Astrocyte (in vitro differentiated cells and primary cell): Measurements from ENCODE around the gene IL36A. TPM values are rescaled to one million over a fixed set of nuclear protein-coding genes. Genes with fewer than 3 reads are reported as not detected.

Experiments used
- DNase-seq: peaks from one replicate; pipeline ENCODE4 v3.0.0-alpha.2; 2010; ENCODE audit warnings: low read depth
- FAIRE-seq: peaks from 2 replicates; lab custom pipeline; 2011; peaks lifted over from hg19 to GRCh38; lab: Jason Lieb, UNC
- H2AFZ ChIP-seq: 2 replicates; pipeline ENCODE4 v1.6.0; 2012; ENCODE audit warnings: low read depth, low read length, inconsistent platforms
- H3K27ac ChIP-seq: 2 replicates; pipeline ENCODE4 v1.5.1; 2011; ENCODE audit warnings: low read depth, low read length, inconsistent platforms
- H3K27me3 ChIP-seq: 2 replicates; pipeline ENCODE4 v1.6.0; 2011; ENCODE audit warnings: low read length, inconsistent platforms; ENCODE audit not compliant: insufficient read depth
- H3K36me3 ChIP-seq: 2 replicates; pipeline ENCODE4 v1.5.1; 2011; ENCODE audit warnings: low read length, inconsistent platforms; ENCODE audit not compliant: insufficient read depth
- H3K4me1 ChIP-seq: 2 replicates; pipeline ENCODE4 v1.5.1; 2011; ENCODE audit warnings: low read length, inconsistent platforms; ENCODE audit not compliant: insufficient read depth
- H3K4me2 ChIP-seq: 2 replicates; pipeline ENCODE4 v1.6.0; 2012; ENCODE audit warnings: low read length, inconsistent platforms
- H3K4me3 ChIP-seq: 2 replicates; pipeline ENCODE4 v1.5.1; 2011; ENCODE audit warnings: low read depth, mild to moderate bottlenecking, low read length, inconsistent platforms; ENCODE audit not compliant: insufficient read depth
- H3K79me2 ChIP-seq: 2 replicates; pipeline ENCODE4 v1.6.0; 2012; ENCODE audit warnings: mild to moderate bottlenecking, low read length, inconsistent platforms; ENCODE audit not compliant: insufficient read depth
- H3K9ac ChIP-seq: 2 replicates; pipeline ENCODE4 v1.6.0; 2012; ENCODE audit warnings: mild to moderate bottlenecking, low read length, inconsistent platforms
- H3K9me3 ChIP-seq: 2 replicates; pipeline ENCODE4 v1.5.1; 2012; ENCODE audit warnings: low read depth, mild to moderate bottlenecking, low read length, inconsistent platforms; ENCODE audit not compliant: insufficient read depth
- H4K20me1 ChIP-seq: 2 replicates; pipeline ENCODE4 v1.6.0; 2012; ENCODE audit warnings: low read length, inconsistent platforms; ENCODE audit not compliant: insufficient read depth
- H3K27ac Mint-ChIP-seq: one replicate; pipeline ENCODE4 v1.8.0; 2021; ENCODE audit warnings: mild to moderate bottlenecking, mixed read lengths; ENCODE audit not compliant: unreplicated experiment
- H3K27me3 Mint-ChIP-seq: one replicate; pipeline ENCODE4 v1.8.0; 2021; ENCODE audit warnings: low read depth, mixed read lengths; ENCODE audit not compliant: unreplicated experiment
- H3K36me3 Mint-ChIP-seq: one replicate; pipeline ENCODE4 v1.8.0; 2021; ENCODE audit warnings: low read depth, mixed read lengths; ENCODE audit not compliant: unreplicated experiment
- H3K4me1 Mint-ChIP-seq: one replicate; pipeline ENCODE4 v1.8.0; 2021; ENCODE audit warnings: low read depth, mixed read lengths; ENCODE audit not compliant: unreplicated experiment
- H3K4me3 Mint-ChIP-seq: one replicate; pipeline ENCODE4 v1.8.0; 2021; ENCODE audit warnings: mild to moderate bottlenecking, moderate library complexity, mixed read lengths; ENCODE audit not compliant: unreplicated experiment
- H3K9me3 Mint-ChIP-seq: one replicate; pipeline ENCODE4 v1.8.0; 2021; ENCODE audit warnings: mild to moderate bottlenecking, mixed read lengths; ENCODE audit not compliant: unreplicated experiment
- EZH2 ChIP-seq: IDR thresholded peaks from 2 replicates; pipeline ENCODE4 v1.6.1; 2012; ENCODE audit warnings: mild to moderate bottlenecking, low read length, inconsistent platforms; ENCODE audit not compliant: insufficient read depth
- total RNA-seq: library from RNA; stranded (reverse); gene quantifications from 2 replicates; pipeline ENCODE4 v1.2.1, GENCODE V29; 2021
- TF ChIP-seq, protein P1 (sequence below): IDR thresholded peaks from 2 replicates; pipeline ENCODE4 v1.5.1; 2011; ENCODE audit warnings: low read depth, mild to moderate bottlenecking, inconsistent platforms, low read length, moderate library complexity; ENCODE audit not compliant: insufficient read depth

The IL36A gene
- total RNA-seq, 1 donor from 2014 or later: not detected

DNA sequence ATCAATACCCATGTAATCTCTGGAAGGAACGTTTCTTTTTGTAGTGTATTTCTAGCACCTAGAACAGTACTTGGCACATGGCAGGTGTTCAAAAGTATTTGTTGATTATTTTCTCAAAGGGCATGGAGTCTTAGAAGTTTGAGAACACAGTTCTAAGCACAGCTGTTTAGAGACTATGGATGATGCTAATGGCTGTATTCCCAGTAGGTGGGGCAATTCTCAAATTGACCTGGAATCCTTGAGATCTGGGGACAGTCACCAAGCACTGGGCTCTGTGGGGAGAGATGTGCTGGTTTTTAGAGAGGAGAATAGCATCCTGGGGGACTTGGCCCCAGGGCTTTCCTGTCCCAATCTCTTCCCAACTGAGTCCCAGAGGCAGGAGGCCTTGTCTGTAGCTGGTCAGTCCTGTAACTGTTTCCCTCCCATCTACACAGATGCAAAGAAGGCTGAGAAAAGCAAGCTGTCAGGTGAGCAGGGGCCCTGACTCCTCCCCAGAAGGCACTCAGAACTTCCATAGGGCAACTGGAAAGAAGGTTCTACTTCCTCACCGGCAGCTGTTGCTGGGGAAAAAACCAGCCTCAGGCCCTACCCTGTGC, 44.9 kb upstream of the IL36A start:
- H3K27me3 Mint-ChIP-seq: peaks cover 25% of the 10 kb centered on the region
- Histone ChIP-seq H3K79me2 (no peaks in the 10 kb centered on the region), H4K20me1 (no peaks in the 10 kb centered on the region), H3K9ac (no peak overlapping the region), H3K27me3 (peaks cover 16% of the 10 kb centered on the region), H3K4me3 (no peak overlapping the region), H3K4me2 (no peak overlapping the region), H3K27ac (no peak overlapping the region), H3K4me1 (no peaks in the 10 kb centered on the region), H2AFZ (no peak overlapping the region), H3K9me3 (no peaks in the 10 kb centered on the region), H3K36me3 (no peaks in the 10 kb centered on the region)
- FAIRE-seq (no peak), DNase-seq (no peak)
- H3K27ac Mint-ChIP-seq: no peak overlapping the region
- no peaks in the 10 kb centered on the region for H3K4me1 Mint-ChIP-seq
- H3K36me3 Mint-ChIP-seq: no peaks in the 10 kb centered on the region
- no peak for TF ChIP-seq EZH2
- TF ChIP-seq, protein P1, sequence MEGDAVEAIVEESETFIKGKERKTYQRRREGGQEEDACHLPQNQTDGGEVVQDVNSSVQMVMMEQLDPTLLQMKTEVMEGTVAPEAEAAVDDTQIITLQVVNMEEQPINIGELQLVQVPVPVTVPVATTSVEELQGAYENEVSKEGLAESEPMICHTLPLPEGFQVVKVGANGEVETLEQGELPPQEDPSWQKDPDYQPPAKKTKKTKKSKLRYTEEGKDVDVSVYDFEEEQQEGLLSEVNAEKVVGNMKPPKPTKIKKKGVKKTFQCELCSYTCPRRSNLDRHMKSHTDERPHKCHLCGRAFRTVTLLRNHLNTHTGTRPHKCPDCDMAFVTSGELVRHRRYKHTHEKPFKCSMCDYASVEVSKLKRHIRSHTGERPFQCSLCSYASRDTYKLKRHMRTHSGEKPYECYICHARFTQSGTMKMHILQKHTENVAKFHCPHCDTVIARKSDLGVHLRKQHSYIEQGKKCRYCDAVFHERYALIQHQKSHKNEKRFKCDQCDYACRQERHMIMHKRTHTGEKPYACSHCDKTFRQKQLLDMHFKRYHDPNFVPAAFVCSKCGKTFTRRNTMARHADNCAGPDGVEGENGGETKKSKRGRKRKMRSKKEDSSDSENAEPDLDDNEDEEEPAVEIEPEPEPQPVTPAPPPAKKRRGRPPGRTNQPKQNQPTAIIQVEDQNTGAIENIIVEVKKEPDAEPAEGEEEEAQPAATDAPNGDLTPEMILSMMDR: no peak
- H3K9me3 Mint-ChIP-seq: no peaks in the 10 kb centered on the region
- H3K4me3 Mint-ChIP-seq: no peak overlapping the region

DNA sequence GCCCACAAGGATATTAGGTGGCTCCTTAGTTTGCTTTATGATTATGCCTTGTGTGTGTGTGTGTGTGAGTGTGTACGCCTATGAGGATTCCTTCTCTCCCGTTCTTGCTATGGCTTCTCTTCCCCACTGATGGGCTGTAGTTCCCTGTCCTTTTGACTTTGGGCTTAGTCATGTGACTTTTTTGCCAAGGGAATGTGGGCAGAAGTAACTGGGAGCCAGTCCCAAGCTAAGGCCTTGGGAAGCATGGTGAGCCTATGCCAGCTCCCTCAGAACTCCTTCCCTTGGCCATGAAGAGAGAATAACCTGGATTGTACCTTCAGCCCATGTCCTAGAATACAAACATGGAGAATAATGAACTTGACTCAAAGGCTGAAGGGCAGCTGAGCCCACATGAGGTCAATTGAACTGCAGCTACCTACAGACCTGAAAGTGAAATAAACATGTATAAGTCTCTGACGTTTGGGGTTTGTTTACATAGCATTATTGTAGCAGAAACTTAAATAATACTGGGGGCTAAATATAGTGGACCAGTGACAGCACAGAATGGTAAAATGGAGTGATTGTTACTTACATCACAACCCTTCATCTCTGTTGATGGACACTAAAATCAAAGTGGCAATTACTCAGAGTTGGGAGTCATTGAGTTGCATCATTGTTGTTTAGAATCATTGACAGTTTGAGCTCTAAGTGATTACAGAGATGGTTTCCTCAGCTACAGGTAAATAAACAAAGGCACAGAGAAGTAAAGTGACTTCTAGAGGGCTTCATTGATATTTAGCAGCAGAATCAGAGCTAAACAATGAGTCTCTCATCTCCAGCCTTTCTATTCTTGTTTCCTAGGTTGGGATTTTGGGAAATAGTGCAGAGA, 42.7 kb upstream of the IL36A start:
- TF ChIP-seq, protein P1: no peak
- no peak for TF ChIP-seq EZH2
- no peaks in the 10 kb centered on the region for H3K79me2 ChIP-seq
- H3K27me3 ChIP-seq: peaks cover 11% of the 10 kb centered on the region
- no peak overlapping the region for H2AFZ ChIP-seq
- Mint-ChIP-seq H3K4me3 (no peak overlapping the region), H3K4me1 (no peaks in the 10 kb centered on the region), H3K36me3 (no peaks in the 10 kb centered on the region), H3K27me3 (peaks cover 22% of the 10 kb centered on the region), H3K9me3 (no peaks in the 10 kb centered on the region), H3K27ac (no peak overlapping the region)
- no peaks in the 10 kb centered on the region for H3K9me3 ChIP-seq
- H3K4me3 ChIP-seq: no peak overlapping the region
- no peak overlapping the region for H3K27ac ChIP-seq
- no peak overlapping the region for H3K4me2 ChIP-seq
- H4K20me1 ChIP-seq: no peaks in the 10 kb centered on the region
- DNase-seq (no peak), FAIRE-seq (no peak)
- H3K36me3 ChIP-seq: no peaks in the 10 kb centered on the region
- H3K4me1 ChIP-seq: no peaks in the 10 kb centered on the region
- H3K9ac ChIP-seq: no peak overlapping the region

DNA sequence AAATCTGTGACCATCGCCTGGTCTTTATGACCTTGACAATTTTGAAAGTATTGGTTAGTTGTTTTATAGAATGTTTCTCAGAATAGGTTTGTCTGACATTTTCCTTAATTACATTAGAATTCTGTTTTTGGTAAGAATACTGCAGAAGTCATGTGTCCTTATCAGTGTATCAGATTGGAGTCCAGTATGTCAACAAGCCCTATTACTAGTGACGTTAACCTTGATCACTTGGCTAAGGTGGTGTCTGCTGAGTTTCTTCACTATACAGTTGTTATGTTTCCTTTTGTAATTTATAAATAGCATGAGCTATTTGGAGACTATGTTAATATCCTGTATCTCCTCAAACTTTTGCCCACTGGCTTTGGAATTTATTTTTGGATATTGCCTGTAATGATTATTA, 38.2 kb upstream of the IL36A start:
- no peaks in the 10 kb centered on the region for H3K9me3 Mint-ChIP-seq
- FAIRE-seq: no peak
- H3K4me3 Mint-ChIP-seq: no peak overlapping the region
- H3K27me3 Mint-ChIP-seq: peaks cover 30% of the 10 kb centered on the region
- no peaks in the 10 kb centered on the region for H3K79me2 ChIP-seq
- H3K9ac ChIP-seq: no peak overlapping the region
- H3K9me3 ChIP-seq: no peaks in the 10 kb centered on the region
- H3K4me2 ChIP-seq: no peak overlapping the region
- H3K4me1 Mint-ChIP-seq: no peaks in the 10 kb centered on the region
- no peak overlapping the region for H2AFZ ChIP-seq
- H3K36me3 ChIP-seq: no peaks in the 10 kb centered on the region
- H3K36me3 Mint-ChIP-seq: no peaks in the 10 kb centered on the region
- peaks cover 14% of the 10 kb centered on the region for H3K27me3 ChIP-seq
- no peak overlapping the region for H3K27ac ChIP-seq
- no peak overlapping the region for H3K4me3 ChIP-seq
- no peak for DNase-seq
- TF ChIP-seq, protein P1: no peak
- no peak for TF ChIP-seq EZH2
- no peaks in the 10 kb centered on the region for H4K20me1 ChIP-seq
- no peak overlapping the region for H3K27ac Mint-ChIP-seq
- H3K4me1 ChIP-seq: no peaks in the 10 kb centered on the region
